ENCODE data around the gene PHF5A.
"Not testable (repeated sequence)": the region's sequence is repeated elsewhere in the genome, so short reads cannot be mapped to it uniquely, and the experiment has no call there.

The PHF5A gene

DNA sequence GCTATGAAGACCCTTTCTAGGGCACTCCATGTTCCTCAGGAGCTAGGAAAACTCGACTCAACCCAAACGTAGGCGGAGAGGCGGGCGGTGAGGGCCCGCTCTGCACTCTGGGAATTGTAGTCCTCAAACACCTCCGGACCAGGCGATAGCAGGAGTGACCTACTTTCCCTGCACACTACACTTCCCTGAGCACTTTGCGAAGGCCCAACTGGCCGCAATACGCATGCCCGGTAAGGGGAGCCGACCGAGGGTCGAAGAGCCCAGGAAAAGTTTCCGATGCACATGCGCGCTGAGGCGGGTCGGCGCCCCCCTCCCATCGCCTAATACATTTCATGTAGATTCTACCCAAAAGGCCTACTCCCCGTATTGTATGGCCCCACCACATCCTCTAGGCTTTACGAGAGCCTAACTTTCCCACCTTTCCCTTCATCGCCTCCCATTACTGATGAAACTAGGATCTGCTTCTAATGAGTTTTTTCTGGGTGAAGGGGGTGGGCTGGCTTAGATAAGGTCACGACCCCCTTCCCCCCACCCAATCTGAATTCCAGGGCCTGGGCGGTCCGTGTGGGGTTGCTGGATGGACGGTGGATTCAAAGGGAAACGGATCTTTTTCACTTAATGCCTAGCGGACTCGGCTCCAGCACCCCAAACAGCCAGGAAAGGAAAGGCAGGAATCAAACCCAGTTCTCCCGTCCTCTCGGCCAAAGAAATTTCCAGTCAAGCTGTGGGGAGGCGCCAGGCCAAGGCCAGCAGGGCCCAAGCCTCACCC lies 23.9 kb downstream of the PHF5A start:
- H3K27ac Mint-ChIP-seq, result peak overlapping the region; percentile 99
- DNase-seq (peak; percentile 86 to 93), ATAC-seq (peak; percentile 67)
- H3K27me3 Mint-ChIP-seq, result no peaks in the 10 kb centered on the region
- peak overlapping the region; percentile 98 to 99 for H3K4me3 Mint-ChIP-seq
- H3K4me1 Mint-ChIP-seq, result peaks cover 25% of the 10 kb centered on the region
- no peaks in the 10 kb centered on the region for H3K9me3 Mint-ChIP-seq

DNA sequence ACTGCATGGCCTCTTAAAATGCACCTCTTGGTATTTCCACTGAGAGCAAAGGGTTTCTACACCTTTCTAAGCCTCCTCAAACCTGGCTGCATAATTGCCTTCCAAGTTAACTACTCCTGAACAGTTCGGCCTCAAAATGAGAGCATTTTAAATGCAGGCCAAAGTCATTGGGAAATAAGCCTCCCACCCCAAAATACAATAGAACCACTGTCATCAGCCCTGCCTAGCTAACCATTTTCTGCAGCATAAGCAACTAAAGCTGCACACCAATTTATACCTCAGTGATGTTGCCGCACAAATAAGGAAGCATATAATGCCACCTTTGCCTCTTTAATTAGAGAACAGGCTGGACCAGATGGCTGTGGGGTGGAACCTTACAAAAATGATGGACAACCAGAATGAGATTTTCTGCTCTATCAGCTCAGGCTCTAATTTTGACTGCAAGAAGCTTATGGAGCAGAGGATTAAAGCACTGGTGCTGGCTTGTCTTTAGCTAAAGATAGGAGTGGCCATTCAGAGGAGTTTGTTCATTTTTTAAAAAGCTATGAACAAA lies 26.2 kb downstream of the PHF5A start:
- ATAC-seq, result no peak
- H3K9me3 Mint-ChIP-seq, result no peaks in the 10 kb centered on the region
- H3K4me1 Mint-ChIP-seq, result peaks cover 21% of the 10 kb centered on the region
- peak overlapping the region in 1 of 2 donors; percentile 98 for H3K4me3 Mint-ChIP-seq
- H3K27ac Mint-ChIP-seq, result no peak overlapping the region
- H3K27me3 Mint-ChIP-seq, result no peaks in the 10 kb centered on the region
- no peak for DNase-seq

DNA sequence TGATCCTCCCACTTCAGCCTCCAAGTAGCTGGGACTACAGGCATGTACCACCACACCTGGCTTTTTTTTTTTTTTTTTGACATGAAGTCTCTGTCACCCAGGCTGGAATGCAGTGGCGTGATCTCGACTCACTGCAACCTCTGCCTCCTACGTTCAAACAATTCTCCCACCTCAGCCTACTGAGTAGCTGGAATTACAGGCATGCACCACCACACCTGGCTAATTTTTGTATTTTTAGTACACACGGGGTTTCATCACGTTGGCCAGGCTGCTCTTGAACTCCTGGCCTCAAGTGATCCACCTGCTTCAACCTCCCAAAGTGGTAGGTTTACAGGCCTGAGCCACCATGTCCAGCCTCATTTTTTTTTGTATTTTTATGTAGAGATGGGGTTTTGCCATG lies 28.0 kb downstream of the PHF5A start:
- H3K27me3 Mint-ChIP-seq, ATAC-seq, H3K27ac Mint-ChIP-seq, DNase-seq, H3K4me3 Mint-ChIP-seq, H3K9me3 Mint-ChIP-seq: not testable (repeated sequence)
- H3K4me1 Mint-ChIP-seq, result peaks cover 34% of the 10 kb centered on the region

DNA sequence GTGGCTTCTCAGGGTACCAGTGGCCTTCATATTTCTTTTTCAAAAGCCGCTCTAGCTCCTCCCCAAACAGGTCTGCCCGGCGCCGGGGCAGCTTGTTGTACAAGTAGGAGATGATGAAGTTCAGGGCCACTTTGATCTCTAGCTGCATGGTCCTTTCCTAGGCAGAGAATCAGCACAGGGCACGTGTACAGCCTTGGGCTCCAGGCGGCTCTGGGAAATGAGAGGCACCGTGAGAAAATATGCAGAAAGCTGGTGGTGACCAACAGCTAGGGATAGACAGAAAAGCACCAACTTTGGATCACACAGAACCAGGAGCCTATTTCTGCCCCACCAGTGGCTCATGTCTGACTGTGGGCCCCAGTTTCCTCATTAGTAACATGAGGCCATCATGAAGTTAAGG lies 31.3 kb downstream of the PHF5A start:
- Mint-ChIP-seq H3K27me3 (no peaks in the 10 kb centered on the region), H3K4me1 (peaks cover 26% of the 10 kb centered on the region), H3K4me3 (no peak overlapping the region), H3K27ac (peak overlapping the region; percentile 65 to 91), H3K9me3 (no peaks in the 10 kb centered on the region)
- DNase-seq, result no peak
- ATAC-seq, result no peak

DNA sequence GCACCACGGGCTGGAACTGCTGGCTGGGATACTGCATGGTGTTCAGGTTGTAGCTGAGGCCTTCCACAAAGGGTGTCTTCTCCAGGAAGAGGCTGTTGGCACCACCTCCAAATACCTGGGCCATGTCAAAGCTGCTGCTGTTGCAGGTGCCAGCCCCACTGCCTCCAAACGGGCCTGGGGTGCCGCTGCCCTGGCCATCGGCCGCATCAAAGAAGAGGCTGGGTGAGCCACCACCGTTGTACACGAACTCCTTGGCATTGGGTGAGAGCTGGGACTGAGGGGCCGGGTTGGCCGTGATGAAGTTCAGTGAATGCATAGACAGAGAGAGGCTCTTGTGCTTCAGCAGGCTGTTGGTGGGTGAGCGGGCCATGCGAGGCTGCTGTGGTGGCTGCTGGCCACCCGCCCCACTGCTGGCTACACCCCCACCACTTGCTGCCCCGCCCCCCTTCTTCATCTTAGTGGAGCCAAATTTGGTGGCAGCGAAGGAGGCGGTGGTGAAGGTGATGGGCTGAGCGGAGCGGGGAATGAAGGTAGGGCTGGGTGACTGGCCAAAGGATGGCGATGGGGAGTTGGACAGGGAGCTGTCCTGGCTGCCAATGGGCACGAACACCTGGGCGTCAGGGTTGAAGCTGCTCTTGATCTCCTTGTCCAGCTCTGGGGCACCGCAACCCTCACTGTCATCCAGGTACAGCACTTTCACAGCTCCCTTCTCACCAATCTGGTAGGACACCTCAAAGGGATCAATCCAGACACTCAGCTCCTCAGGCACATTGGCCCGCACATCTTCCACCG lies 32.0 kb downstream of the PHF5A start:
- Mint-ChIP-seq H3K27ac (peak overlapping the region in 1 of 2 donors; percentile 91), H3K27me3 (no peaks in the 10 kb centered on the region), H3K4me3 (peak overlapping the region in 1 of 2 donors; percentile 27), H3K9me3 (no peaks in the 10 kb centered on the region), H3K4me1 (peaks cover 27% of the 10 kb centered on the region)
- ATAC-seq, result no peak
- no peak for DNase-seq

DNA sequence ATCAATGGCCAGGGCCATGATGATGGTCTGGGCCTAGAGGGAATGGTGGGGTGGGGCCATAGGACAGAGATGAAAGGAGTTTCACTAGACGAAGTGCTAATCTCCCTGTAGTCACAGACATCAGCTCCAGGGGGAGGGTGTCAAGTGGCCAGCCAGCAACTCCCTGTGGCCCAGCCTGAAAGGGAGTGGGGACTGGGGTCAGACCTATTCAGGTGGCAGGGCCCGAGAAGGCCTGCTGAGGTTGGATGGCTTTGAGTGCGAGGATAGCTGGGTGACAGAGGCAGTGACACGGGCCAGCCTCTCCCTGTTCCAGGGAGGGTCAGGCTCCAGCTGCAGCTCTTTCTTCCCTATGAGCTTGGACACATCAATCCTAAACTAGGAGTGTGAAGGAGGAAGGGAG lies 32.9 kb downstream of the PHF5A start:
- H3K4me3 Mint-ChIP-seq, result no peak overlapping the region
- DNase-seq (no peak), ATAC-seq (no peak)
- peak overlapping the region in 1 of 2 donors; percentile 79 for H3K27ac Mint-ChIP-seq
- no peaks in the 10 kb centered on the region for H3K27me3 Mint-ChIP-seq
- H3K9me3 Mint-ChIP-seq, result no peaks in the 10 kb centered on the region
- H3K4me1 Mint-ChIP-seq, result peaks cover 33% of the 10 kb centered on the region

DNA sequence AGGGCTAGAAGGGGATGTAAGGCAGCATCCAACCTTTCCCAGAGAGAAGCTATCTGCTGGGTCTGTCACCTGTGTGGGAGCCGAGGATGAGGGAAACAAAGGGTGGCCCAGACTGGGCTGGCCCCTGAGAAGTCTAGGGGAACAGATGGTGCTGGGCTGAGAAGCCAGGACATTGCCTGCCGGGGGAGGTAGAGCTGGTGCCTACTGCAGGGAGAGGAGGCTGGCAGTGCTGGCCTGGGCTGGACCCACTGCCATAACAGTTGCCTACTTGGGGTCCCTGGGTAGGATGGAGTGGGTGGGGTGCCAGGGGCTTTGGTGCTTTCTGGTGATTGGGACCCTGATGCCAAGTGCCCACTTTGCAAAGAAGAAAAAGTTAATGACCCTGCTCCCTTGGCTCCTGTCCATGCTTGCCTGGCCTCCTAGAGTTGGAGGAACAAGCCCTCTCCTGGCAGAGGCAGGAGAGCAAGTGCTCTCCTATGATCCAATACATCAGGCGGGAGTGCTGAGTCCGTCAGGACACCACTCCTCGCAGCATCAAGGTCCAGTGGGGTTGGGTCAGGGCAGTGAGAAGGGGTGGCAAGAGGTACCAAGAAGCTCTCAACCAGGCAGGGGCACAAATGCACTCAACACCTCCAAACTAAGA lies 34.0 kb downstream of the PHF5A start:
- Mint-ChIP-seq H3K4me1 (peaks cover 33% of the 10 kb centered on the region), H3K27ac (peak overlapping the region; percentile 27 to 69)
- not testable (repeated sequence) for DNase-seq, H3K9me3 Mint-ChIP-seq, H3K4me3 Mint-ChIP-seq, ATAC-seq, H3K27me3 Mint-ChIP-seq

DNA sequence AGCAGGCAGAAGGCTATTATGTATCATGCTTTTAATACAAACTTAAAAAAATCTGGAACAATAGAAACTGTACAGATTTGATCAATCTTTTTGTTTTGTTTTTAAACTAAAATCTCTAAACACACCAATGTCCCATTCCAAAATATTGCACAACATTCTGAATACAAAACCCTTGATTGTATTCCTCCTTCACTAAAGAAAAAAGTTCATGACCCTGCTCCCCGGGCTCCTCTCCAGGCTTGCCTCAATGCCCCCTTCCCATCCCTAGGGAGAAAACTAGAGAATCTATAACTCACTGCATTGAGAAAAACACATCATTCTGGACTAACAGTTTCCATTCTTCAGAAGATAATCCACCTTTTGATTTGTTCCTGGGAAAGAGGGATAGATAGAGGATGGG lies 35.0 kb downstream of the PHF5A start:
- H3K27me3 Mint-ChIP-seq, H3K4me3 Mint-ChIP-seq: not testable (repeated sequence)

DNA sequence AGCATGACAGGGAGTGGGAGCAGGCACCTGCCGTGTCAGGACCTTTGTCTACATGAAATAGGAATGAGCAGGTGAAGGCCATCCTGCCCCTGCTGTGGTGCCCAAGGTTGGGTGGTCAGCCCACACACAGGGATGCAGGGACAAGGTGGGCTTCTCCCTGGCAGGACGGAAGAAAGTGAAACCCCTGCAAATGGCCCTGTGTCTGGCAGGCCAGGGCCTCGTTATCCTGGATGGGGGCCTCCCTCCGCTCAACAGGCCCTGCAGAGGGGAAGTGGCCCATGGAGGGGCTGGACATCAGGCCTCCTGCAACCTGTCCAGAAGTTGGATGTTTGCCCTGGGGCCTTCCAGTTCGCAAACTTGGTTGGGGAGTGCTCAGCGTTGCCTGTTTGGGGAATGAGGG lies 36.8 kb downstream of the PHF5A start:
- ATAC-seq (no peak), DNase-seq (no peak)
- H3K27ac Mint-ChIP-seq, result peak overlapping the region in 1 of 2 donors; percentile 44
- H3K4me1 Mint-ChIP-seq, result peaks cover 26% of the 10 kb centered on the region
- H3K27me3 Mint-ChIP-seq, result no peaks in the 10 kb centered on the region
- no peaks in the 10 kb centered on the region for H3K9me3 Mint-ChIP-seq
- no peak overlapping the region for H3K4me3 Mint-ChIP-seq

More for the DNA sequence above, 35.0 kb downstream of the PHF5A start:
- Mint-ChIP-seq H3K4me1 (peaks cover 28% of the 10 kb centered on the region), H3K27ac (peak overlapping the region in 1 of 2 donors; percentile 89)
- not testable (repeated sequence) for H3K9me3 Mint-ChIP-seq, ATAC-seq, DNase-seq

DNA sequence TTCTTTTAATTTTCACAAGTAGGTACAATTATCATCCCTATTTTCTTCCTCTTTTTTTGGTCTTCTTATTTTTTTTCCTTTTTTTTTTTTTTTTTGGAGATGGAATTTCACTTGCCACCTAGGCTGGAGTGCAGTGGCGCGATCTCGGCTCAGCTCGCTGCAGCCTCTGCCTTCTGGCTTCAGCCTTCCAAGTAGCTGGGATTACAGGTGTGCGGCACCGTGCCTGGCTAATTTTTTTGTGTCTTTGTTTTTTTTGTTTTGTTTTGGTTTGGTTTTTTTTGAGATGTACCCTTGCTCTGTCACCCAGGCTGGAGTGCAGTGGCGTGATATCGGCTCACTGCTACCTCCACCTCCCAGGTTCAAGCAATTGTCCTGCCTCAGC lies 38.5 kb downstream of the PHF5A start:
- Mint-ChIP-seq H3K27ac (no peak overlapping the region), H3K4me1 (peaks cover 28% of the 10 kb centered on the region), H3K9me3 (no peaks in the 10 kb centered on the region), H3K27me3 (no peaks in the 10 kb centered on the region), H3K4me3 (no peak overlapping the region)
- DNase-seq, result no peak
- no peak for ATAC-seq

DNA sequence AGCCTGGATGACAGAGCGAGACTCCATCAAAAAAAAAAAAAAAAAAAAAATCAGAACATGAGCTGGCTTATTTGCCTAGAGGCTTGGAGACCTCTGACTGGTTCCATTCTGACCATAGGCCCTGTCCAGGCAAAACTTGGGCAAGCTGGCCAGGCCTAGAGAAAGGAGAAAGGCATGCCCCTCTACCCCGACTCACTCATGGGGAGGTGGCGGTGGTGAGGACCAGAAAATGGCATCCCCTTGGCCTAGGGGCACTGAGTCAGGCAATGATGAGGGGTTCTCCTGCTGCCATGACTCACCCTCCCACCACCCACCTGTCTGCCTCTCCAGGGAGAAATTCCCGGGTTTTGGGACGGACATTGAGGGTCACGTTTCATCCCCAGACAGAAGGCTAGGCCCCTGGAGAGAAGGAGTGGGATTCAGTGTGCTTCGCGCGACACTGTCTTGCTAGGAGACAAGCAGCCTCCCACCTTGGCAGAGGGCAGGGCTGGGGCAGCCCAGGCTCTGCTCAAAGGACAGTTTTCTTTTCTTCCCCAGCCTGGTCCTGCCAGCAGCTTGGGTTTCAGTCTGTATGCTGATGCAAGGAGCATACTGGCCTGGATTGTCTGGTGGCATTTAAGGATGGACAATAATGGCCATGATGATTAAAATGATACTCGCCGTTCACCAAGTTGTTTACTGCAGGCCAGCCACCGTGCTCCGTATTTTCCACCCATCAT lies 39.1 kb downstream of the PHF5A start:
- H3K27ac Mint-ChIP-seq, result no peak overlapping the region
- DNase-seq, result no peak
- H3K27me3 Mint-ChIP-seq, result no peaks in the 10 kb centered on the region
- H3K4me3 Mint-ChIP-seq, result no peak overlapping the region
- peaks cover 30% of the 10 kb centered on the region for H3K4me1 Mint-ChIP-seq
- ATAC-seq, result no peak
- no peaks in the 10 kb centered on the region for H3K9me3 Mint-ChIP-seq

DNA sequence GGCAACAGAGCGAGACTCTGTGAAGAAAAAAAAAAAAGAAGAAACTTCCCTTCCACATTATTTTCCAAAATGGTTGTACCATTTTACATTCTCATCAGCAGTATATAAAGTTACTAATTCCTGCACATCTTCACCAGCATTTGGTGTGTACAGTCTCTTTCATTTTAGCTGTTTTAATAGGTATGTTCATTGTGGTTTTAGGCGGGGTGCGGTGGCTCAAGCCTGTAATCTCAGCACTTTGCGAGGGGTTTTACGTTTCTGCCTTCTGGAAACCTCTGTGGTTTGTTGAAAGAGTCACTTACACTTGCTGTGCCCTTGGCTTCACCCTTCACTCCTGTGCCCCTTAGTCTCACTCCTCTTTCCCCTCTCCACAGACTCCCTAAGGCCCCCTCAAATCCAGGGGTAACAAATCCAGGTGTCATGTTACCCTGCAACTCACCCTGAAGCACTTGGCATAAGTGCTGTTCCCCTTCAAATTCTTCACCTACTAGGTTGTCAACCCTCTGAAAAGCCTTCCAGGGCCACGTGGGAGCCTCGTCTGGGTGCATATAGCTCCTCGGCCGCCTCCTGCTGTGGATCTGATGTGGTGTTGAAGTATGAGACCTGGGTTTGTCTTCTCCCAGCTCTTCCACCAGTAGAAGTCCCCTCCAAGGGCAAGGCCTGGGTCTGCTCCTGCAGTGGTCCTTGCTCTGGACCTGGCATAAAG lies 42.7 kb downstream of the PHF5A start:
- Mint-ChIP-seq H3K9me3 (no peaks in the 10 kb centered on the region), H3K27ac (peak overlapping the region in 1 of 2 donors; percentile 24), H3K4me3 (peak overlapping the region in 1 of 2 donors; percentile 40), H3K27me3 (no peaks in the 10 kb centered on the region), H3K4me1 (peaks cover 20% of the 10 kb centered on the region)
- peak; percentile 97 for ATAC-seq
- DNase-seq, result peak; percentile 33 to 75

DNA sequence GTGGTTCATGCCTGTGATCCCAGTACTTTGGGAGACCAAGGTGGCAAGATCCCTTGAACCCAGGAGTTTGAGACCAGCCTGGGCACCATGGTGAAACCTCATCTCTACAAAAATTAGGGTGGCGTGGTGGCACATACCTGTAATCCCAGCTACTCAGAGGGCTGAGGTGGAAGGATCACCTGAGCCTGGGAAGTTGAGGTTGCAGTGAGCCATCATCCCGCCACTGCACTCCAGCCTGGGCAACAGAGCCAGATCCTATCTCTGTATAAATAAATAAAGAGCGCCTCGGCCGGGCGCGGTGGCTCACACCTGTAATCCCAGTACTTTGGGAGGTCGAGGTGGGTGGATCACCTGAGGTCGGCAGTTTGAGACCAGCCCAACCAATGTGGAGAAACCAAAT lies 49.8 kb downstream of the PHF5A start:
- no peak for ATAC-seq
- DNase-seq, result no peak
- Mint-ChIP-seq H3K27ac (no peak overlapping the region), H3K4me1 (peaks cover 23% of the 10 kb centered on the region), H3K9me3 (no peaks in the 10 kb centered on the region), H3K4me3 (no peak overlapping the region), H3K27me3 (no peaks in the 10 kb centered on the region)

DNA sequence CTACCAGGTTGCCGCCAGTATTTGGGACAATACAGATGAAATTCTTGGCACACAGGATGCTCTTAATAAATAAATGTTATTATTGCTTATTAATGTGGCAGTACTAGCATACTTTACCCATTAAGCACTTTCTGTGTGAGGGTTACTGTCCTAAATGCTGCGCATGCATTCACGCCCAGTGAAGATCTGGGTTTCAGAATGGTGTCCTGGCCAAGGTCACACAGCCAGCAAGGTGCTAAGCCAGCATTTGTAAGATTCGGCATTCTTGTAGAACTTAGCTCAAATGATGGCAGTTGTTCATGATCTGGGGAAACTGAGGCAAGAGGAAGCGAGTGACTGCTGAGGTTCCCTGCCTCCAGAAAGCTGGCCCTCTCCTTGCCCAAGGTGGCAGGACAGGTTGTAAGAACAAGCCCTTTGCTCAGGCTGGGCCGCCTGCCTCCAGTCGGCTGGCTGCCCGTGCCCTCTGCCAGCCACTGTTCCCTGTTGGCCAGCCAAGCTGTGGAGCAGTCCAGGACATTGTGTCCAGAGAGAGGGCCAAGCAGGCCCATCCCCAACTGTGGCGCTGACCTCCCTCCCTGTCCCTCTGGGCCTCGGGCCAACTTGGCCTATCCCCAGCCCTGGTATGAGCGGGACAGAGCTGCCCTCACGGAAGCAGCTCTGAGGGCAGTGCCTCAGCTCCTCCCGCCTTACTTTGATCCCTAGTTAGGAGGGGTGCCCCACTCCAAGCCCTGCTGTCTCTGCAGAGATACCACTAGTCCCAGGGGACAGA lies 50.7 kb downstream of the PHF5A start:
- no peak for DNase-seq
- H3K4me1 Mint-ChIP-seq, result peaks cover 23% of the 10 kb centered on the region
- no peak for ATAC-seq
- H3K27ac Mint-ChIP-seq, result no peak overlapping the region
- H3K27me3 Mint-ChIP-seq, result no peaks in the 10 kb centered on the region
- no peaks in the 10 kb centered on the region for H3K9me3 Mint-ChIP-seq
- no peak overlapping the region for H3K4me3 Mint-ChIP-seq
